DOHH2 (cell line): ENCODE measurements around the gene CDK6.

ENCODE experiments used
- H3F3A ChIP-seq: fragments of 200-600 bp; sonication (generic), shearing (Covaris generic); 2 replicates; pipeline ENCODE4 v1.6.0; 2016; ENCODE audit warnings: antibody characterized with exemption, mild to moderate bottlenecking; ENCODE audit not compliant: control insufficient read depth, insufficient read depth
- H3K27ac ChIP-seq: fragments of 200-600 bp; sonication (generic); 2 replicates; pipeline ENCODE4 v1.5.1; 2014; ENCODE audit warnings: low read depth, mild to moderate bottlenecking, low read length, moderate library complexity
- H3K27me3 ChIP-seq: fragments of 200-600 bp; sonication (generic); 2 replicates; pipeline ENCODE4 v1.6.1; 2014; ENCODE audit warnings: mild to moderate bottlenecking, low read length, mixed read lengths; ENCODE audit not compliant: control insufficient read depth
- H3K36me3 ChIP-seq: fragments of 200-600 bp; sonication (generic); 2 replicates; pipeline ENCODE4 v1.6.1; 2014; ENCODE audit warnings: mild to moderate bottlenecking, low read length, moderate library complexity, mixed read lengths; ENCODE audit not compliant: control insufficient read depth
- H3K4me1 ChIP-seq: fragments of 200-600 bp; sonication (generic); 2 replicates; pipeline ENCODE4 v1.6.1; 2014; ENCODE audit warnings: mild to moderate bottlenecking, low read length, mixed read lengths; ENCODE audit not compliant: control insufficient read depth
- H3K4me2 ChIP-seq: fragments of 200-600 bp; sonication (generic); 2 replicates; pipeline ENCODE4 v1.6.0; 2014; ENCODE audit warnings: mild to moderate bottlenecking, low read length, moderate library complexity
- H3K4me3 ChIP-seq: fragments of 200-600 bp; sonication (generic); 2 replicates; pipeline ENCODE4 v1.5.1; 2014; ENCODE audit warnings: mild to moderate bottlenecking, low read length, mixed read lengths
- H3K79me2 ChIP-seq: fragments of 200-600 bp; sonication (generic); 2 replicates; pipeline ENCODE4 v1.6.1; 2014; ENCODE audit warnings: mild to moderate bottlenecking, low read length, mixed read lengths; ENCODE audit not compliant: control insufficient read depth
- H3K9me2 ChIP-seq: fragments of 200-600 bp; sonication (generic); replicated peaks from 2 replicates; pipeline ENCODE4 v1.6.1; 2014; ENCODE audit warnings: mild to moderate bottlenecking, low read length, mixed read lengths; ENCODE audit not compliant: control insufficient read depth
- H3K9me3 ChIP-seq: fragments of 200-600 bp; sonication (generic); 2 replicates; pipeline ENCODE4 v1.6.1; 2014; ENCODE audit warnings: antibody characterized with exemption, low read length, mixed read lengths; ENCODE audit not compliant: control insufficient read depth, insufficient read depth
- H4K20me1 ChIP-seq: fragments of 200-600 bp; sonication (generic); 2 replicates; pipeline ENCODE4 v1.6.0; 2014; ENCODE audit warnings: low read depth, mild to moderate bottlenecking, antibody characterized with exemption, low read length, moderate library complexity; ENCODE audit not compliant: control insufficient read depth, insufficient read depth
- CTCF ChIP-seq: fragments of 200-600 bp; sonication (generic); IDR thresholded peaks from one replicate; pipeline ENCODE4 v1.5.1; 2014; ENCODE audit warnings: antibody characterized with exemption, mild to moderate bottlenecking, low read depth, low read length; ENCODE audit not compliant: poor library complexity, severe bottlenecking
- EZH2phosphoT487 ChIP-seq: fragments of 200-600 bp; sonication (generic); IDR thresholded peaks from 2 replicates; pipeline ENCODE4 v1.6.1; 2017; ENCODE audit warnings: borderline replicate concordance, mild to moderate bottlenecking, antibody characterized with exemption, low read length, moderate library complexity, mixed read lengths

Gene CDK6

GRCh38 chr7:92643821-92644220 lies 192.6 kb downstream of the CDK6 start:
- Histone ChIP-seq H4K20me1 (no peaks in the 10 kb centered on the region), H3K4me2 (no peak overlapping the region), H3K79me2 (no peaks in the 10 kb centered on the region), H3F3A (no peaks in the 10 kb centered on the region), H3K9me2 (no peaks in the 10 kb centered on the region), H3K4me1 (peaks cover 19% of the 10 kb centered on the region), H3K27me3 (no peaks in the 10 kb centered on the region), H3K36me3 (peaks cover 4% of the 10 kb centered on the region; the same call in 1 of the 2 replicates), H3K27ac (no peak overlapping the region), H3K9me3 (no peaks in the 10 kb centered on the region), H3K4me3 (no peak overlapping the region)
- TF ChIP-seq EZH2phosphoT487 = no peak
- no peak for TF ChIP-seq CTCF

- no peaks in the 10 kb centered on the region for H3K79me2 ChIP-seq
- H3K9me3 ChIP-seq = no peaks in the 10 kb centered on the region
- no peak for TF ChIP-seq CTCF
- no peak for TF ChIP-seq EZH2phosphoT487
- no peaks in the 10 kb centered on the region for H3K27me3 ChIP-seq
- H3K4me1 ChIP-seq = peaks cover 6% of the 10 kb centered on the region
- peaks cover 4% of the 10 kb centered on the region; the same call in 1 of the 2 replicates for H3K36me3 ChIP-seq
- no peaks in the 10 kb centered on the region for H3F3A ChIP-seq
- no peak overlapping the region for H3K4me3 ChIP-seq
- H3K9me2 ChIP-seq = no peaks in the 10 kb centered on the region
- H3K27ac ChIP-seq = no peak overlapping the region
- H4K20me1 ChIP-seq = no peaks in the 10 kb centered on the region
- no peak overlapping the region for H3K4me2 ChIP-seq
These were observed 194.4 kb downstream of the CDK6 start for GRCh38 chr7:92641921-92642511.

- H3K4me2 ChIP-seq = no peak overlapping the region
- H3F3A ChIP-seq = peaks cover 3% of the 10 kb centered on the region; the same call in 1 of the 2 replicates
- H3K27me3 ChIP-seq = no peaks in the 10 kb centered on the region
- H3K4me1 ChIP-seq = peaks cover 14% of the 10 kb centered on the region
- no peaks in the 10 kb centered on the region for H3K9me2 ChIP-seq
- no peak overlapping the region for H3K4me3 ChIP-seq
- H3K36me3 ChIP-seq = peaks cover 4% of the 10 kb centered on the region; the same call in 1 of the 2 replicates
- TF ChIP-seq EZH2phosphoT487 (no peak), CTCF (no peak)
- no peaks in the 10 kb centered on the region for H3K79me2 ChIP-seq
- H4K20me1 ChIP-seq = no peaks in the 10 kb centered on the region
- no peaks in the 10 kb centered on the region for H3K9me3 ChIP-seq
- H3K27ac ChIP-seq = no peak overlapping the region
These were observed 196.4 kb downstream of the CDK6 start for GRCh38 chr7:92639966-92640365.
